K562 (cell line): ENCODE data around the gene ELMO1. TPM values are rescaled to one million over a fixed set of nuclear protein-coding genes. Genes with fewer than 3 reads are reported as not detected.

Experiments
- ATAC-seq: fragments of 200-7000 bp; cut with Tn5 transposase; 3 replicates; pipeline ENCODE4 v1.9.1; 2020; ENCODE audit warnings: moderate library complexity
- BruUV-seq: library from RNA; stranded (reverse); fragments of 400-500 nt; replicated peaks from 2 replicates; lab custom pipeline; 2021; lab: Mats Ljungman, UMichigan
- CTCF ChIA-PET: fragments of 300-600 bp; formaldehyde crosslinking; extraction: SDS; loops from one replicate; lab custom pipeline; 2021; ENCODE audit warnings: low intra/inter-chr PET ratio; lab: Yijun Ruan, JAX
- POLR2A ChIA-PET: fragments of 300-600, 350-650 bp; sonication (Branson Sonifier 250); formaldehyde crosslinking; extraction: SDS; loops from one replicate; lab custom pipeline; 2021; ENCODE audit warnings: antibody characterized with exemption, inconsistent platforms; lab: Yijun Ruan, JAX
- DNase-seq, 4 experiments: peaks; one replicate each; pipeline versions ENCODE4 v3.0.0 to v3.0.0-alpha.2; 2011 to 2018; ENCODE audit warnings: low spot score in 3 of 4, mixed read lengths in 3 of 4; ENCODE audit errors: extremely low read depth in 1 of 4
- FAIRE-seq: peaks from 2 replicates; lab custom pipeline; 2011; peaks lifted over from hg19 to GRCh38; lab: Jason Lieb, UNC
- H2AFZ ChIP-seq: 2 replicates; pipeline ENCODE4 v1.6.0; 2011; ENCODE audit warnings: low read depth, low read length, control low read depth, inconsistent platforms
- H3K27ac ChIP-seq: fragments of 200-600 bp; 3 replicates; pipeline ENCODE4 v1.8.0; 2011; ENCODE audit warnings: low read depth, mild to moderate bottlenecking, control low read depth, inconsistent platforms, low read length, moderate library complexity, mixed read lengths; ENCODE audit errors: extremely low read depth
- H3K27me3 ChIP-seq, 2 experiments: fragments of 300-600 bp in 1 of 2; 2 replicates in 1 of 2; 3 replicates in 1 of 2; pipeline versions ENCODE4 v1.6.0 to v1.8.0; 2011; ENCODE audit warnings: inconsistent platforms in 2 of 2, low read length in 2 of 2, mild to moderate bottlenecking in 1 of 2, mixed read lengths in 1 of 2, moderate library complexity in 1 of 2; ENCODE audit not compliant: control insufficient read depth in 2 of 2, insufficient read depth in 2 of 2
- H3K36me3 ChIP-seq: fragments of 300-600 bp; 3 replicates; pipeline ENCODE4 v1.8.0; 2011; ENCODE audit warnings: mild to moderate bottlenecking, low read length, inconsistent platforms; ENCODE audit not compliant: control insufficient read depth, insufficient read depth
- H3K4me1 ChIP-seq, 2 experiments: fragments of 200-600 bp in 1 of 2; replicated peaks in 1 of 2; 2 replicates in 1 of 2; 3 replicates in 1 of 2; pipeline versions ENCODE4 v1.5.1 to v1.8.0; 2011; ENCODE audit warnings: inconsistent platforms in 2 of 2, low read length in 2 of 2, mild to moderate bottlenecking in 1 of 2, mixed read lengths in 1 of 2, moderate library complexity in 1 of 2; ENCODE audit not compliant: control insufficient read depth in 2 of 2, insufficient read depth in 2 of 2
- H3K4me2 ChIP-seq: 2 replicates; pipeline ENCODE4 v1.6.1; 2011; ENCODE audit warnings: low read length, control low read depth, inconsistent platforms, mixed read lengths; ENCODE audit not compliant: insufficient read depth
- H3K4me3 ChIP-seq: fragments of 200-600 bp; sonication (generic), shearing (Covaris generic); 2 replicates; pipeline ENCODE4 v1.5.1; 2016; ENCODE audit warnings: control low read depth, inconsistent platforms
- H3K79me2 ChIP-seq: fragments of 200-600 bp; 3 replicates; pipeline ENCODE4 v1.8.0; 2011; ENCODE audit warnings: low read length, inconsistent platforms; ENCODE audit not compliant: control insufficient read depth, insufficient read depth
- H3K9ac ChIP-seq, 2 experiments: 2 replicates each; pipeline versions ENCODE4 v1.6.0 to v1.6.1; 2011; ENCODE audit warnings: low read depth in 2 of 2, low read length in 2 of 2, control low read depth in 1 of 2, inconsistent platforms in 1 of 2, mild to moderate bottlenecking in 1 of 2, mixed read lengths in 1 of 2; ENCODE audit not compliant: insufficient read depth in 1 of 2
- H3K9me1 ChIP-seq: one replicate; pipeline ENCODE4 v1.6.0; 2011; ENCODE audit warnings: inconsistent platforms, mild to moderate bottlenecking, low read length, moderate library complexity; ENCODE audit not compliant: control insufficient read depth, insufficient read depth
- H3K9me3 ChIP-seq: replicated peaks from 2 replicates; pipeline ENCODE4 v1.5.1; 2011; ENCODE audit warnings: low read depth, low read length, inconsistent platforms; ENCODE audit not compliant: control insufficient read depth, insufficient read depth
- H4K20me1 ChIP-seq: replicated peaks from 2 replicates; pipeline ENCODE4 v1.6.1; 2011; ENCODE audit warnings: low read length, inconsistent platforms, mixed read lengths; ENCODE audit not compliant: control insufficient read depth, insufficient read depth
- BCLAF1 ChIP-seq, 2 experiments: fragments of 450-650 bp in 1 of 2; IDR thresholded peaks; 2 replicates each; pipeline ENCODE4 v1.6.1; 2011 to 2017; ENCODE audit warnings: low read depth in 2 of 2, antibody characterized with exemption in 1 of 2, borderline replicate concordance in 1 of 2, low read length in 1 of 2, mild to moderate bottlenecking in 1 of 2, mixed read lengths in 1 of 2; ENCODE audit not compliant: control insufficient read depth in 1 of 2
- ELF2 ChIP-seq: fragments of 250-450 bp; sonication (Bioruptor Pico); IDR thresholded peaks from 2 replicates; pipeline ENCODE4 v1.5.0; 2021; ENCODE audit warnings: mild to moderate bottlenecking
- PTBP1 ChIP-seq: fragments of 200-400 bp; formaldehyde crosslinking; IDR thresholded peaks from 2 replicates; pipeline ENCODE4 v1.6.1; 2017; ENCODE audit warnings: low read depth, low read length
- STAT6 ChIP-seq: sonication (generic); formaldehyde crosslinking; IDR thresholded peaks from 2 replicates; pipeline ENCODE4 v1.8.1; 2023; ENCODE audit warnings: mild to moderate bottlenecking, missing genetic modification reagents
- WGBS: fragments of 100-300 bp; shearing (Covaris generic); methylation state at CpG from one replicate; pipeline ENCODE4 v1.1.6; 2016; ENCODE audit warnings: low coverage, mixed read lengths; ENCODE audit not compliant: insufficient coverage; ENCODE audit errors: missing lambda C conversion rate; 5-methylcytosine and 5-hydroxymethylcytosine counted together
- in situ Hi-C: fragments of 300-500 bp; cut with MboI; formaldehyde crosslinking; loops from 4 replicates; pipeline ENCODE4 v1.15.0; 2018; ENCODE audit warnings: inconsistent platforms, mixed read lengths
- intact Hi-C: fragments of 100-400 bp; cut with micrococcal nuclease; formaldehyde crosslinking; loops from 2 replicates; pipeline ENCODE4 v1.14.2; 2022
- polyA plus RNA-seq, 8 experiments: library from polyadenylated mRNA; depleted of rRNA in 4 of 8; stranded (reverse) in 5 of 8; unstranded in 3 of 8; fragments of >200 nt; fragmentation: Nextera tagmentation in 2 of 8; fragmentation: Illumina TruSeq in 1 of 8; extraction: Ambion mirVana in 2 of 8; extraction: Trizol in 1 of 8; gene quantifications; 2 replicates each; pipeline versions ENCODE4 v1.2.1 to v1.2.3, GENCODE V29; 2011 to 2014; ENCODE audit warnings: inconsistent platforms in 1 of 8, missing spikeins in 1 of 8
- total RNA-seq, 7 experiments: library from RNA; depleted of rRNA in 6 of 7; stranded (reverse); fragments of >200 nt in 6 of 7; fragmentation: Illumina TruSeq in 2 of 7; extraction: Trizol in 2 of 7; gene quantifications; 2 replicates each; pipeline versions ENCODE4 v1.2.1 to v1.2.3, GENCODE V29; 2011 to 2021; ENCODE audit warnings: low replicate concordance in 1 of 7
- TF ChIP-seq, protein P1 (sequence below): fragments of 450-650 bp; IDR thresholded peaks from 2 replicates; pipeline ENCODE4 v1.6.1; 2016; ENCODE audit warnings: antibody characterized with exemption

The ELMO1 gene
- total and polyA plus RNA-seq, 9 of the 15 experiments (the other 6 are each of a cell fraction or from before 2014, with no cell fraction given) = 0.36 to 7.2 (median 3.6) TPM

DNA sequence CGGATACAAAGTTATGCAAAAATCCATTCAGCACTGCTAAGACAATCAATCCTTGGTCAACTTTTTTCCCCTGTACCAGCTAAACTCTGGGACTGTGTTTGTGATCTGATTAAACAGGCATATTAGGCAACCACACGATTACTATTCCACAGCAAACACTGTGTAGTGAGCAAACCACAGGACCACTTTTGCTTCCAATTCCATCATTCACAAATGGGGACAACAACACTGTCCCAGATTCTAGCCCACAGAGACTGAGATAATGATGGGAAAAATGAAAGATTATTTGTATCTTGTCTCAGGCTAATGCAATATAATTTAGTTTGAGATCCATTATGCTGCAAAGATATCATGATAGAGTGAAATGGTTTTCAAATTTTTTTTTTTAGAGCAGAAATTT lies 560.7 kb downstream of the ELMO1 start:
- BruUV-seq = no TSS peak
- POLR2A ChIA-PET = no interaction called here
- Histone ChIP-seq H3K4me1 (no peaks in the 10 kb centered on the region), H3K9me3 (no peaks in the 10 kb centered on the region), H3K36me3 (no peaks in the 10 kb centered on the region), H3K9ac (no peak overlapping the region), H2AFZ (no peak overlapping the region), H3K27me3 (no peaks in the 10 kb centered on the region; a peak in 1 of 5 replicates), H3K79me2 (no peaks in the 10 kb centered on the region), H3K9me1 (no peaks in the 10 kb centered on the region), H3K4me2 (no peak overlapping the region), H3K27ac (no peak overlapping the region), H3K4me3 (no peak overlapping the region), H4K20me1 (0 out of 2 replicates have a peak, but pooled peaks cover 2% of the 10 kb centered on the region)
- ATAC-seq = no peak
- in situ Hi-C loops = no loop called here
- DNase-seq = no peak
- WGBS = 2% methylated on average over 2 of the region's 2 CpGs
- no peak for FAIRE-seq
- CTCF ChIA-PET = no interaction called here
- TF ChIP-seq, protein P1, sequence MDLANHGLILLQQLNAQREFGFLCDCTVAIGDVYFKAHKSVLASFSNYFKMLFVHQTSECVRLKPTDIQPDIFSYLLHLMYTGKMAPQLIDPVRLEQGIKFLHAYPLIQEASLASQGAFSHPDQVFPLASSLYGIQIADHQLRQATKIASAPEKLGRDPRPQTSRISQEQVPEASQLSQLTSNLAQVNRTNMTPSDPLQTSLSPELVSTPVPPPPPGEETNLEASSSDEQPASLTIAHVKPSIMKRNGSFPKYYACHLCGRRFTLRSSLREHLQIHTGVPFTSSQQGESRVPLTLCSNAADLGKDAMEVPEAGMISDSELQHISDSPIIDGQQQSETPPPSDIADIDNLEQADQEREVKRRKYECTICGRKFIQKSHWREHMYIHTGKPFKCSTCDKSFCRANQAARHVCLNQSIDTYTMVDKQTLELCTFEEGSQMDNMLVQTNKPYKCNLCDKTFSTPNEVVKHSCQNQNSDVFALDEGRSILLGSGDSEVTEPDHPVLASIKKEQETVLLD = no peak
- no peak for TF ChIP-seq PTBP1
- no peak for TF ChIP-seq BCLAF1 (IDR thresholded peaks at IDR 0.05; ENCODE audit: borderline replicate concordance in 1 of 2, control insufficient read depth in 1 of 2, low read depth in 2 of 2, low read length in 1 of 2)
- no peak for TF ChIP-seq ELF2 (CRISPR knock-in tag)
- no peak for TF ChIP-seq STAT6 (CRISPR knock-in tag)
- intact Hi-C loops = no loop called here
